Lower leg skin (tissue), 3 donors: ENCODE measurements around the gene COL4A4.

Source experiments
- POLR2A ChIP-seq, 2 donors: fragments of 450-650 bp; IDR thresholded peaks; one replicate each; pipeline ENCODE4 v1.6.1; 2016 to 2017; ENCODE audit warnings: antibody characterized with exemption in 2 of 2, mild to moderate bottlenecking in 1 of 2, moderate library complexity in 1 of 2
- TF ChIP-seq, protein P1 (sequence below), 3 donors: fragments of 450-650 bp; IDR thresholded peaks; one replicate each; pipeline ENCODE4 v1.5.1; 2016; ENCODE audit warnings: antibody characterized with exemption in 3 of 3, mild to moderate bottlenecking in 3 of 3, moderate library complexity in 2 of 3

- TF ChIP-seq, protein P1, sequence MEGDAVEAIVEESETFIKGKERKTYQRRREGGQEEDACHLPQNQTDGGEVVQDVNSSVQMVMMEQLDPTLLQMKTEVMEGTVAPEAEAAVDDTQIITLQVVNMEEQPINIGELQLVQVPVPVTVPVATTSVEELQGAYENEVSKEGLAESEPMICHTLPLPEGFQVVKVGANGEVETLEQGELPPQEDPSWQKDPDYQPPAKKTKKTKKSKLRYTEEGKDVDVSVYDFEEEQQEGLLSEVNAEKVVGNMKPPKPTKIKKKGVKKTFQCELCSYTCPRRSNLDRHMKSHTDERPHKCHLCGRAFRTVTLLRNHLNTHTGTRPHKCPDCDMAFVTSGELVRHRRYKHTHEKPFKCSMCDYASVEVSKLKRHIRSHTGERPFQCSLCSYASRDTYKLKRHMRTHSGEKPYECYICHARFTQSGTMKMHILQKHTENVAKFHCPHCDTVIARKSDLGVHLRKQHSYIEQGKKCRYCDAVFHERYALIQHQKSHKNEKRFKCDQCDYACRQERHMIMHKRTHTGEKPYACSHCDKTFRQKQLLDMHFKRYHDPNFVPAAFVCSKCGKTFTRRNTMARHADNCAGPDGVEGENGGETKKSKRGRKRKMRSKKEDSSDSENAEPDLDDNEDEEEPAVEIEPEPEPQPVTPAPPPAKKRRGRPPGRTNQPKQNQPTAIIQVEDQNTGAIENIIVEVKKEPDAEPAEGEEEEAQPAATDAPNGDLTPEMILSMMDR (IDR thresholded peaks at IDR 0.05) = no peak
- TF ChIP-seq POLR2A (IDR thresholded peaks at IDR 0.05) = no peak
These were observed 138.5 kb downstream of the COL4A4 start for GRCh38 chr2:227025510-227025909.
